ENCODE measurements around the gene SYT1.

Gene SYT1

GRCh38 chr12:79006306-79006705 is 141.7 kb downstream of the SYT1 start:
- no peak for DNase-seq (ENCODE audit: low read depth)
- peak; percentile 8 for TF ChIP-seq CTCF (IDR thresholded peaks at IDR 0.05; ENCODE audit: low read depth, low read length, missing control alignments)
- H3K4me3 ChIP-seq (ENCODE audit: low read depth, low read length), result no peak overlapping the region
- in situ Hi-C loops (cut with HindIII; ENCODE audit: low sequenced_read_pairs), result no loop called here

GRCh38 chr12:79008591-79008990 is 144.0 kb downstream of the SYT1 start:
- no peak for DNase-seq (ENCODE audit: low read depth)
- in situ Hi-C loops (cut with HindIII; ENCODE audit: low sequenced_read_pairs), result no loop called here
- no peak for TF ChIP-seq CTCF (IDR thresholded peaks at IDR 0.05; ENCODE audit: low read depth, low read length, missing control alignments)
- no peak overlapping the region for H3K4me3 ChIP-seq (ENCODE audit: low read depth, low read length)

- no peak for DNase-seq (ENCODE audit: low read depth)
- TF ChIP-seq CTCF (IDR thresholded peaks at IDR 0.05; ENCODE audit: low read depth, low read length, missing control alignments), result no peak
- in situ Hi-C loops (cut with HindIII; ENCODE audit: low sequenced_read_pairs), result no loop called here
- no peak overlapping the region for H3K4me3 ChIP-seq (ENCODE audit: low read depth, low read length)
Measured at GRCh38 chr12:79012636-79013035, 148.1 kb downstream of the SYT1 start.

GRCh38 chr12:79016181-79016580 is 151.6 kb downstream of the SYT1 start:
- DNase-seq (ENCODE audit: low read depth), result no peak
- no peak for TF ChIP-seq CTCF (IDR thresholded peaks at IDR 0.05; ENCODE audit: low read depth, low read length, missing control alignments)
- in situ Hi-C loops (cut with HindIII; ENCODE audit: low sequenced_read_pairs), result no loop called here
- H3K4me3 ChIP-seq (ENCODE audit: low read depth, low read length), result no peak overlapping the region

- in situ Hi-C loops (cut with HindIII; ENCODE audit: low sequenced_read_pairs), result no loop called here
- no peak overlapping the region for H3K4me3 ChIP-seq (ENCODE audit: low read depth, low read length)
- DNase-seq (ENCODE audit: low read depth), result no peak
- no peak for TF ChIP-seq CTCF (IDR thresholded peaks at IDR 0.05; ENCODE audit: low read depth, low read length, missing control alignments)
Measured at GRCh38 chr12:79019672-79020071, 155.1 kb downstream of the SYT1 start.

GRCh38 chr12:79020106-79020505 is 155.5 kb downstream of the SYT1 start:
- H3K4me3 ChIP-seq (ENCODE audit: low read depth, low read length), result no peak overlapping the region
- in situ Hi-C loops (cut with HindIII; ENCODE audit: low sequenced_read_pairs), result no loop called here
- no peak for DNase-seq (ENCODE audit: low read depth)
- no peak for TF ChIP-seq CTCF (IDR thresholded peaks at IDR 0.05; ENCODE audit: low read depth, low read length, missing control alignments)

GRCh38 chr12:79021021-79021420 is 156.4 kb downstream of the SYT1 start:
- DNase-seq (ENCODE audit: low read depth), result no peak
- H3K4me3 ChIP-seq (ENCODE audit: low read depth, low read length), result no peak overlapping the region
- TF ChIP-seq CTCF (IDR thresholded peaks at IDR 0.05; ENCODE audit: low read depth, low read length, missing control alignments), result no peak
- in situ Hi-C loops (cut with HindIII; ENCODE audit: low sequenced_read_pairs), result no loop called here

Data from astrocyte of the cerebellum (primary cell).